K562 (cell line): Measurements from ENCODE around the gene ACHE. TPM values are rescaled to one million over a fixed set of nuclear protein-coding genes. Genes with fewer than 3 reads are reported as not detected.
A peak's percentile ranks its signal among the peaks of the same experiment; 100 is the strongest.

Experiments
- ARID4B ChIP-seq: sonication (generic); formaldehyde crosslinking; IDR thresholded peaks from 2 replicates; pipeline ENCODE4 v1.8.0; 2022; ENCODE audit warnings: mild to moderate bottlenecking, missing genetic modification reagents
- ELF4 ChIP-seq: fragments of 450-650 bp; formaldehyde crosslinking; IDR thresholded peaks from 2 replicates; pipeline ENCODE4 v1.4.0; 2022; ENCODE audit warnings: missing genetic modification characterization
- LARP7 ChIP-seq: fragments of 450-650 bp; IDR thresholded peaks from 2 replicates; pipeline ENCODE4 v1.6.1; 2016
- MAX ChIP-seq: sonication (generic); formaldehyde crosslinking; IDR thresholded peaks from 2 replicates; pipeline ENCODE4 v1.9.0; 2022; ENCODE audit warnings: mild to moderate bottlenecking, missing genetic modification reagents
- TAF1 ChIP-seq: IDR thresholded peaks from 2 replicates; pipeline ENCODE4 v1.6.1; 2011; ENCODE audit warnings: mild to moderate bottlenecking, low read length, moderate library complexity; ENCODE audit not compliant: insufficient read depth, control insufficient read depth, severe bottlenecking; ENCODE audit errors: extremely low read depth
- VEZF1 ChIP-seq: fragments of 200-800 bp; sonication (Bioruptor generic); IDR thresholded peaks from 2 replicates; pipeline ENCODE4 v1.6.1; 2017; ENCODE audit warnings: missing genetic modification characterization, missing compliant biosample characterization
- ZBTB33 ChIP-seq: sonication (generic); formaldehyde crosslinking; IDR thresholded peaks from 2 replicates; pipeline ENCODE4 v1.8.1; 2023; ENCODE audit warnings: mild to moderate bottlenecking, missing genetic modification reagents
- ZNF146 ChIP-seq: IDR thresholded peaks from one replicate; pipeline ENCODE4 v1.6.1; 2018; ENCODE audit warnings: missing compliant biosample characterization; ENCODE audit not compliant: unreplicated experiment
- ZNF23 ChIP-seq: fragments of 250-450 bp; sonication (Bioruptor Pico); IDR thresholded peaks from 2 replicates; pipeline ENCODE4 v1.4.0; 2020; ENCODE audit warnings: mild to moderate bottlenecking
- polyA plus RNA-seq, 8 experiments: library from polyadenylated mRNA; depleted of rRNA in 4 of 8; stranded (reverse) in 5 of 8; unstranded in 3 of 8; fragments of >200 nt; fragmentation: Nextera tagmentation in 2 of 8; fragmentation: Illumina TruSeq in 1 of 8; extraction: Ambion mirVana in 2 of 8; extraction: Trizol in 1 of 8; gene quantifications; 2 replicates each; pipeline versions ENCODE4 v1.2.1 to v1.2.3, GENCODE V29; 2011 to 2014; ENCODE audit warnings: inconsistent platforms in 1 of 8, missing spikeins in 1 of 8
- total RNA-seq, 7 experiments: library from RNA; depleted of rRNA in 6 of 7; stranded (reverse); fragments of >200 nt in 6 of 7; fragmentation: Illumina TruSeq in 2 of 7; extraction: Trizol in 2 of 7; gene quantifications; 2 replicates each; pipeline versions ENCODE4 v1.2.1 to v1.2.3, GENCODE V29; 2011 to 2021; ENCODE audit warnings: low replicate concordance in 1 of 7
- TF ChIP-seq, protein P1 (sequence below): sonication (generic); formaldehyde crosslinking; IDR thresholded peaks from 2 replicates; pipeline ENCODE4 v1.8.1; 2023; ENCODE audit warnings: missing genetic modification reagents, mild to moderate bottlenecking, borderline replicate concordance
- TF ChIP-seq, protein P2 (sequence below): fragments of 450-650 bp; formaldehyde crosslinking; IDR thresholded peaks from 2 replicates; pipeline ENCODE4 v1.4.0; 2020; ENCODE audit warnings: mild to moderate bottlenecking, moderate library complexity

The ACHE gene
- total and polyA plus RNA-seq, 9 of the 15 experiments (the other 6 are each of a cell fraction or from before 2014, with no cell fraction given) = 0.04 to 8.8 (median 1.9) TPM

DNA sequence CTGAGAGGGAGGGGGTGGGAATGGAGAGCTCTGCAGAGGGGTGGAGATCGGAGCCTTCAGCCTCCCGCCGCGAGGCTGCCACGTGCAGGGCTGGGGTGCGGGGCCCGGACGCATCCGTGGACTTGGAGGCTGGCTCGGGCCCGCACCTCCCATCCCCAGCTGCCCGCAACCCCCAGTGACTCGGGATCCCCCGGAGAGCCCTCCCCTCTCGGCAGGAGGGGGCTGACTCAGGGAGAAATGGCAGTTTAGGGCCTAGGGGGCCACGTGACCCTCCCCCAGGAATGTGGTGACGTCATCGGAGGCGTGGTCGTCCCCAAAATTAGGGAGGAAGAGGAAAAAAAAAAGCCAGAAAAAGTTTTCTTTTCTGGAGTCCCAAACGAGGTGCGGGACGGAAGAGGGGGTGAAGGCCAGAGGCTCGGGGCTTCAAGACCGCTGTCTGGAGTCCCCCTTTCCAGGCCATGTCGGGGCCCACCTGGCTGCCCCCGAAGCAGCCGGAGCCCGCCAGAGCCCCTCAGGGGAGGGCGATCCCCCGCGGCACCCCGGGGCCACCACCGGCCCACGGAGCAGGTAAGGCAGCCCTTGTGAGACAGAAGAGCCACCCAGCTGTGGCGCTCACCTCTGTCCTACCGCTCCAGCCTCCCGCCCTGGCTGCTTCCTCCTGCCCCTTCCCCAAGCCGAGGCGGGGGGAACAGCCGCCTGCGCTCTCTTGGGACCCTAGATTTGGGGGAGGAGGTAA lies 28.5 kb downstream of the ACHE start, which contains the start of gene TRIP6 (continued):
- TF ChIP-seq ZNF23 (CRISPR knock-in tag) (no peak), TAF1 (peak; percentile 68), LARP7 (no peak), ZBTB33 (CRISPR knock-in tag) (0 out of 2 replicates have a peak, but pooled peaks have one; percentile 36), ELF4 (CRISPR knock-in tag) (no peak), VEZF1 (CRISPR knock-in tag) (peak; percentile 99), ZNF146 (CRISPR knock-in tag) (no peak), ARID4B (CRISPR knock-in tag) (peak; percentile 29; the same call in 1 of the 2 replicates), MAX (CRISPR knock-in tag) (peak; percentile 93)
- TF ChIP-seq, protein P1, sequence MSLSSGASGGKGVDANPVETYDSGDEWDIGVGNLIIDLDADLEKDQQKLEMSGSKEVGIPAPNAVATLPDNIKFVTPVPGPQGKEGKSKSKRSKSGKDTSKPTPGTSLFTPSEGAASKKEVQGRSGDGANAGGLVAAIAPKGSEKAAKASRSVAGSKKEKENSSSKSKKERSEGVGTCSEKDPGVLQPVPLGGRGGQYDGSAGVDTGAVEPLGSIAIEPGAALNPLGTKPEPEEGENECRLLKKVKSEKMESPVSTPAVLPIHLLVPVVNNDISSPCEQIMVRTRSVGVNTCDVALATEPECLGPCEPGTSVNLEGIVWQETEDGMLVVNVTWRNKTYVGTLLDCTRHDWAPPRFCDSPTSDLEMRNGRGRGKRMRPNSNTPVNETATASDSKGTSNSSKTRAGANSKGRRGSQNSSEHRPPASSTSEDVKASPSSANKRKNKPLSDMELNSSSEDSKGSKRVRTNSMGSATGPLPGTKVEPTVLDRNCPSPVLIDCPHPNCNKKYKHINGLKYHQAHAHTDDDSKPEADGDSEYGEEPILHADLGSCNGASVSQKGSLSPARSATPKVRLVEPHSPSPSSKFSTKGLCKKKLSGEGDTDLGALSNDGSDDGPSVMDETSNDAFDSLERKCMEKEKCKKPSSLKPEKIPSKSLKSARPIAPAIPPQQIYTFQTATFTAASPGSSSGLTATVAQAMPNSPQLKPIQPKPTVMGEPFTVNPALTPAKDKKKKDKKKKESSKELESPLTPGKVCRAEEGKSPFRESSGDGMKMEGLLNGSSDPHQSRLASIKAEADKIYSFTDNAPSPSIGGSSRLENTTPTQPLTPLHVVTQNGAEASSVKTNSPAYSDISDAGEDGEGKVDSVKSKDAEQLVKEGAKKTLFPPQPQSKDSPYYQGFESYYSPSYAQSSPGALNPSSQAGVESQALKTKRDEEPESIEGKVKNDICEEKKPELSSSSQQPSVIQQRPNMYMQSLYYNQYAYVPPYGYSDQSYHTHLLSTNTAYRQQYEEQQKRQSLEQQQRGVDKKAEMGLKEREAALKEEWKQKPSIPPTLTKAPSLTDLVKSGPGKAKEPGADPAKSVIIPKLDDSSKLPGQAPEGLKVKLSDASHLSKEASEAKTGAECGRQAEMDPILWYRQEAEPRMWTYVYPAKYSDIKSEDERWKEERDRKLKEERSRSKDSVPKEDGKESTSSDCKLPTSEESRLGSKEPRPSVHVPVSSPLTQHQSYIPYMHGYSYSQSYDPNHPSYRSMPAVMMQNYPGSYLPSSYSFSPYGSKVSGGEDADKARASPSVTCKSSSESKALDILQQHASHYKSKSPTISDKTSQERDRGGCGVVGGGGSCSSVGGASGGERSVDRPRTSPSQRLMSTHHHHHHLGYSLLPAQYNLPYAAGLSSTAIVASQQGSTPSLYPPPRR (CRISPR knock-in tag) = no peak
- TF ChIP-seq, protein P2, sequence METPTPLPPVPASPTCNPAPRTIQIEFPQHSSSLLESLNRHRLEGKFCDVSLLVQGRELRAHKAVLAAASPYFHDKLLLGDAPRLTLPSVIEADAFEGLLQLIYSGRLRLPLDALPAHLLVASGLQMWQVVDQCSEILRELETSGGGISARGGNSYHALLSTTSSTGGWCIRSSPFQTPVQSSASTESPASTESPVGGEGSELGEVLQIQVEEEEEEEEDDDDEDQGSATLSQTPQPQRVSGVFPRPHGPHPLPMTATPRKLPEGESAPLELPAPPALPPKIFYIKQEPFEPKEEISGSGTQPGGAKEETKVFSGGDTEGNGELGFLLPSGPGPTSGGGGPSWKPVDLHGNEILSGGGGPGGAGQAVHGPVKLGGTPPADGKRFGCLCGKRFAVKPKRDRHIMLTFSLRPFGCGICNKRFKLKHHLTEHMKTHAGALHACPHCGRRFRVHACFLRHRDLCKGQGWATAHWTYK (CRISPR knock-in tag) = no peak
